ENCODE measurements around the gene TSSK6.

TSSK6 gene

GRCh38 chr19:19544954-19545591, 29.7 kb upstream of the TSSK6 start:
- no peak for DNase-seq (ENCODE audit: low spot score)

GRCh38 chr19:19544257-19544953, 29.1 kb upstream of the TSSK6 start:
- DNase-seq (ENCODE audit: low spot score) = no peak

DNA sequence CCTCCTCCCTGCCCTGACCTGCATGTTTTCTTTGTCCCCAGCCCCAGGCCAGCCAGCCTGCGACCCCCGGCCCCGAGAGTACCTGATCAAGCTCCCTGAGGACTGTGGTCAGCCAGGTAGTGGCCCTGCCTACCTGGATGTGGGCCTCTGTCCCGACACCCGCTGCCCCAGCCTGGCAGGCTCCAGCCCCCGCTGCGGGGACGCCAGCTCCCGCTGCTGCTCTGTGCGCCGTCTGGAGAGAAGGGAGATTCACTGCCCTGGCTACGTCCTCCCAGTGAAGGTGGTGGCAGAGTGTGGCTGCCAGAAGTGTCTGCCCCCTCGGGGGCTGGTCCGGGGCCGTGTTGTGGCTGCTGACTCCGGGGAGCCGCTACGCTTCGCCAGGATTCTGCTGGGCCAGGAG, 28.3 kb upstream of the TSSK6 start:
- DNase-seq (ENCODE audit: low spot score) = no peak

- DNase-seq (ENCODE audit: low spot score) = no peak
Measured at GRCh38 chr19:19543101-19543500, 27.8 kb upstream of the TSSK6 start.

DNA sequence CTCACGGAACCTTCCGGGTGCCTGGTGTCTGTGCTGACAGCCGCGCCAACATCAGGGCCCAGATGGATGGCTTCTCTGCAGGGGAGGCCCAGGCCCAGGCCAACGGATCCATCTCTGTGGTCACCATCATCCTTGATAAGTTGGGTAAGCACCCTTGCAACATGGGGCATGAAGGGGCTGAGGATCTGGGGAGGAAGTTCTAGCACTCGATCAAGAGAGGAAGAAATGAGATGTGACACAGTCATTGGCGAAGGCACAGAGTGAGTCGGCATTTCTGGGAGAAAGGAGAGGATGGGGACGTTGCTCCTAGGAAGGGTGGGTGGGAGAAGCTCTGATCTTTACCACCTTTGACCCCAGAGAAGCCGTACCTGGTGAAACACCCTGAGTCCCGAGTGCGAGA, 27.2 kb upstream of the TSSK6 start:
- no peak for DNase-seq (ENCODE audit: low spot score)

DNA sequence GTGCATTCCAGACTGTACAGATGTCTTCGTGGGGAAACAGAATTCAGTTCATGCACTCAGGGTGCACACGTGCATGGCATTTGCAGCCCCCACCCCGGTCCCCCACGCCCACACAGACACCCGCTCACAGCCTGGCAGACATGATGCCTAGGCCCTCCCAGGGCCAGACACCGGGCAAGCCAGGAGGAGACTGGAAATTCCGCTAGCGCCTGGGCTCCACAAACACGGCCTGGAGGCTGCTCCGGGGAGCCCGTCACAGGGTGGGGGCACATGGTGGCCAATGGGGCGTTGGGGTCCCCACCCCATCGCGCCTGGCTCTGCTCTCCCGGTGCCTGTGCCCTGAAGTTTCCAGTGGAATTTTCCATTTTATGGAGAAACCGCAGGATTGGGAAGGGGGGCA, 26.3 kb upstream of the TSSK6 start:
- DNase-seq (ENCODE audit: low spot score) = no peak

DNA sequence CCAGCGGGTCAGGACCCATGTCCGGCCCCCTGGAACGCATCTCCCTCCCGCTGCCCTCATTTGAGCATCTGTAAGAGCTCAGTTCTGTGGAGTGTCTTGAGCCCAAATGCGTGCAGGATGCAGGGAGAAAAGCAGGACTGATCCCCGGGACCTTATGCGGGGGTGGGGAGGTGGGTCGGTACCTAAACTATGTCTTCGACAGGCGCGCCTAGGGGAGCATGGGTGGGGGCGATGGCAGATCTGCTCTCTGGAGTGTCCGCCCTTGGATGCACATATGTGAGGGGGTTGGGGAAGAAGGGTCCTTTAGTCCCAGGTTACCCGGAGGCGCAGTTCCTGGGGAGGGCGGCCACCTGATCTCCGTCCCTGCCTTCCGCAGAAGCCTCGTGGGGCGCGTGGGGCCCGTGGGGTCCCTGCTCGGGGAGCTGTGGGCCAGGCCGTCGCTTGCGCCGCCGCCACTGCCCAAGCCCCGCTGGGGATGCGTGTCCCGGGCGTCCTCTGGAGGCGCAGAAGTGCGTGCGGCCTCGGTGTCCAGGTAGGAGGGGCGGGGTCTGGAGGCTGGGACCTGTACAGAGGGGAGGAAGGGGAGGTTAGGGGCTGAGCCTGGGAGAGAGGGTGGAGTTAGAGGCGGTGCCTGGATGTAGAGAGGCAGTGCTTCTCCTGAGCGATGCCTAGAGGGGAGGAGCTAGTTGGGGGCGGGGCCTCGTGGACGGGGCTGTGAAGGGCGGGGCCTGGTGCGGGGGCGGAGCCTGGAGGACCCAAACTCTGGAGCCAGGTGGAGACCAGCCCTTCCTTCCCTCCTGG, 25.6 kb upstream of the TSSK6 start:
- no peak for DNase-seq (ENCODE audit: low spot score)

DNA sequence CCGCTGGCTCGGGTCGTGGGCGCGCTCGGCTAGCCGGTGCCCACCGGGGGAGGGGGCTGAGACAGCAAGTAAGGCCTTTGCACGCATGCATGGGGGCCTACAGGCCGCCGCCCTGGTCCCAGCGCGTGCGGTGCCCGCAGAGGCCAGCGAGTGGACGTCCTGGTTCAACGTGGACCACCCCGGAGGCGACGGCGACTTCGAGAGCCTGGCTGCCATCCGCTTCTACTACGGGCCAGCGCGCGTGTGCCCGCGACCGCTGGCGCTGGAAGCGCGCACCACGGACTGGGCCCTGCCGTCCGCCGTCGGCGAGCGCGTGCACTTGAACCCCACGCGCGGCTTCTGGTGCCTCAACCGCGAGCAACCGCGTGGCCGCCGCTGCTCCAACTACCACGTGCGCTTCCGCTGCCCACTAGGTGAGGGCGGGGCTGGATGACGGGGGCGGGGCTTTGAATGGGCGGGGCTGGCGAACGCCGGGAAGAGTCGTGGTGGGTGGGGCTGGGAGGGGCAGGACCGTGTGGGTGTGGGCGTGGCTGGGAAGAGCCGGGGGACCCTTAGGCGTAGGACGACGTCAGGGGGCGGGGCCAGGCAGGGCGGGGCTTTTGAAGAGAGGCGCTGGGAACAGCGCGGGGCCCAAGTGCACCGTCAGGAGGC, 24.8 kb upstream of the TSSK6 start:
- DNase-seq (ENCODE audit: low spot score) = no peak

GRCh38 chr19:19539698-19540063, 24.3 kb upstream of the TSSK6 start:
- no peak for DNase-seq (ENCODE audit: low spot score)

GRCh38 chr19:19538785-19539166, 23.4 kb upstream of the TSSK6 start:
- DNase-seq (ENCODE audit: low spot score) = no peak

- no peak for DNase-seq (ENCODE audit: low spot score)
Measured at GRCh38 chr19:19538061-19538784, 22.9 kb upstream of the TSSK6 start, which contains the start of gene CILP2. CILP2 (plus strand) TSS chr19:19538265; CDS start chr19:19538350, 85 bp downstream.

DNA sequence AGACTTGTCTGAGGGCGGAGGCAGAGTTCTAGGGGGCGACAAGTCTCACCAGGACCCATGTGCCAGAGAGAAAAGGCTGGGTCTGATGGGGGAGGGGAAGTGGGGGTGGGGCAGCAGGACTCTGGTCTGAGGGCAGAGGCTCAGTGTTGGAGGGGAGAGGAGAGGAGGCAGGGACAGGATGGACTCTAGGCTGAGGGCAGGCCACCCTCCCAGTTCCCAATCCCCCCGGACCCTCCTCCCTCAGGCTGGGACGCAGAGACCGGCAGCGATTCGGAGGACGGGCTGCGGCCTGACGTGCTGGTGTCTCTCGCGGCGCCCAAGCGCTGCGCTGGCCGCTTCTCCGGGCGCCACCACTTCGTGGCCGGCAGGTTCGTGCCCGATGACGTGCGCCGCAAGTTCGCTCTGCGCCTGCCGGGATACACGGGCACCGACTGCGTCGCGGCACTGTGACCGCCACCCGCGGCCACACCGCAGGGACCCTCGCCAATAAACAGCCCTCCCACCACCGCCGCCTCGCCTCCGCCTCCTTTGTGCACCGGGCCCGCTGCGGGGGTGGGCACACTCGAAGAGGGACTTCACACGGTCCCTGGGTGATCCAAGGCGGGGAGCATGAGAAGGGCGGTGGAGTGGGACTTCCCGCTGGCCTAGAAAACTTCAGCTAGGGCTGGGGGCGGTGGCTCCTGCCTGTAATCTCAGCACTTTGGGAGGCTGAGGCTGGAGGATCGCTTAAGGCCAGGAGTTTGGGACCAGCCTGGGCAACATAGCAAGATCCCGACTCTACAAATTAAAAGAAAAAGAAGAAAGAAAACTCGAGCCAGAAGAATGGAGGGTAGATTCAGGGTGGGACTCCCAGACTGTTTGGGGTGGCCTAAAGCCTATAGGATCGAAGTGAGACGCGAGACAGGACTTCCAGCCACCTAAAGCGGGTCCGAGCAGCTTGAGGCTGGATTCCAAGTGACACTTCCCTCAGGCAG, 22.0 kb upstream of the TSSK6 start:
- no peak for DNase-seq (ENCODE audit: low spot score)

DNA sequence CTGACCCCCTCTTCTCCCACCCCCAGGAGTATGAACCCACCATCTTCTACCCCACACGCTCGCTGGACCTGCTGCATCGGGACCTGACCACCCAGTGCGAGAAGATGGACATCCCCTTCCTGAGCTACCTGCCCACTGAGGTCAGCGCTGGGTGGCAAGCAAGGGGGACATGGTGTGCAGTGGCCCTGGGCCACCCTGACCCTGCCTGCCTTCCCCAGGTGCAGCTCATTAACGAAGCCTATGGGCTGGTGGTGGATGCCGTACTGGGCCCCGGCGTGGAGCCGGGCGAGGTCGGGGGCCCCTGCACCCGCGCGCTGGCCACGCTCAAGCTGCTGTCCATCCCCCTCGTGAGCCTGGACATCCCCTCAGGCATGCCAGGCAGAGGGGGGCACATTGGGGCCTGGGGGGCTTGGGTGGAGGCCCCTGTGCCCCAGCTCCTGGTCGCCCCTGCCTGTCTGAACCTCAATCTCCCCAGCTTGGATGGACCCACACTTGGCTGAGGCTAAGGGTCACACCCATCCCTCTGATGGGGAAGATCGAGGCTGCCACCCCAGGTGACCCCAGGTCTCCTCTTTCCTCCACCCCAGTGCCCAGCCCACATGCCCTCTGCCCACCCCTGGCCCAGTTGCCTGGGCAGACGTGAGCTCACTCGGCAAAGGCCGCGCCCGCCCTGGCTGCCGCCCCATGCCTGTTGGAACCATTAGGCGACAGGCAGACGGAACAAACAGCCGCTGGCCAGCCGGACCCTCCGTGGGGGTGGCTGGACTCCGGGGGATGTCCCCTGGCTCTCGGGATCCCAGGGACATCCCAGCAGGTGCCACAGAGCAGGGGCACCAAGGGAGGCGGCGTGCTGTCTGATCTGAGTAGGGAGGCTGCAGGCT, 20.2 kb upstream of the TSSK6 start:
- no peak for DNase-seq (ENCODE audit: low spot score)

DNA sequence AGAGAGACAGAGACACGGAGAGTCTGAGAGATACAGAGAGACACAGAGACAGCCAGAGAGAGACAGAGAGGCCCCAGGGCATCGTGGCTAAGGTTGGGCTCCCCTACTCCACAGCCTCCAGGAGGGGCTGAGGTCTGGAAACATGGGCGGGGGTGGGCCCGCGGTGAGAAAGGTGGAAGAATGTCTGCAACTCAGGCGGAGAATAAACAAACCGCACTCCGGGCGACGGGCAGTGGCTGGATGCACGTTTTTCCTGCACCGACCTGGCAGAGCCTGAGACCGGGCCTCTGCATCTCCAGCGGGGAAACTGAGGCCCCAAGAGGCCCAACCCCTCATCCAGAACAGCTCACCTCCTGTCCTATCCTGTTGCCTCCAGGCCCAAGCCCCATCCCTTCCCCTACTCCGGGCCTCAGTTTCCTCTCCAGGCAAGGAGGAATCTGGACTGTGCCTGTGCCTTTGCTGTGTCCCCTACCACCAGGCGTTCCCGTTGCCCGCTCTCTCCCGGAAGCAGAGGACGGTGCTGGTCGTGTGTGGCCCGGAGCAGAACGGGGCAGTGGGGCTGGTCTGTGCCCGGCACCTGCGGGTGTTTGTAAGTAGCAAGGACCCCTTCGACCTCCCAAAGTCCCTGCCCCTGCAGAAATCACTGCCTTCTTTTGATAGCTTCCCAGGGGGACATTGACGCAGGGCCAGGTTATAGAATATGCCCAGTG, 19.4 kb upstream of the TSSK6 start:
- no peak for DNase-seq (ENCODE audit: low spot score)

DNA sequence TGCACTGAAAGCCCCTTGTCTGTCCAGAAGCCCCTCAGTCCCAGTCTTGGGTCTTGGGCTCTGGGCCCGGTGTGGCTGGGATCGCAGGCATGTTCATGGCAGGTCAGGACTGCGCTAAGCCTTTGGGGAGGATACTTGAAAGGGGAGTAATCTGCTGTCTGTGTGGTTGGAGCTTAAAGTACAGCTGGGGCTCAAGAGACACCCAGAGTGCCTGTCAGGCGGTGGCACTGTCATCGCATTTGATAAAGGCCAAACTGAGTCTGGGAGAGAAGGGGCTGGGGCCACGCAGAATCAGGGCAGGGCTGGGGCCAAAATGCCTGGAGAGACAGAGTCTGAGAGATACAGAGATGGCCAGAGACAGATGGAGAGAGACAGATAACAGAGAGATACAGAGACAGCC, 18.5 kb upstream of the TSSK6 start:
- no peak for DNase-seq (ENCODE audit: low spot score)

- DNase-seq (ENCODE audit: low spot score) = no peak
Measured at GRCh38 chr19:19532806-19533701, 17.7 kb upstream of the TSSK6 start.

- DNase-seq (ENCODE audit: low spot score) = peak; percentile 57
Measured at GRCh38 chr19:19531951-19532805, 16.8 kb upstream of the TSSK6 start.

Measured in pons (tissue), 1 donor.